HG03521 (cell line): ENCODE data around the gene SLC38A10.

Experiments used
- ATAC-seq: cut with Tn5 transposase; IDR thresholded peaks from one replicate; pipeline ENCODE4 v1.9.1; 2021; ENCODE audit warnings: mild to moderate bottlenecking, moderate library complexity; ENCODE audit not compliant: unreplicated experiment

The SLC38A10 gene

DNA sequence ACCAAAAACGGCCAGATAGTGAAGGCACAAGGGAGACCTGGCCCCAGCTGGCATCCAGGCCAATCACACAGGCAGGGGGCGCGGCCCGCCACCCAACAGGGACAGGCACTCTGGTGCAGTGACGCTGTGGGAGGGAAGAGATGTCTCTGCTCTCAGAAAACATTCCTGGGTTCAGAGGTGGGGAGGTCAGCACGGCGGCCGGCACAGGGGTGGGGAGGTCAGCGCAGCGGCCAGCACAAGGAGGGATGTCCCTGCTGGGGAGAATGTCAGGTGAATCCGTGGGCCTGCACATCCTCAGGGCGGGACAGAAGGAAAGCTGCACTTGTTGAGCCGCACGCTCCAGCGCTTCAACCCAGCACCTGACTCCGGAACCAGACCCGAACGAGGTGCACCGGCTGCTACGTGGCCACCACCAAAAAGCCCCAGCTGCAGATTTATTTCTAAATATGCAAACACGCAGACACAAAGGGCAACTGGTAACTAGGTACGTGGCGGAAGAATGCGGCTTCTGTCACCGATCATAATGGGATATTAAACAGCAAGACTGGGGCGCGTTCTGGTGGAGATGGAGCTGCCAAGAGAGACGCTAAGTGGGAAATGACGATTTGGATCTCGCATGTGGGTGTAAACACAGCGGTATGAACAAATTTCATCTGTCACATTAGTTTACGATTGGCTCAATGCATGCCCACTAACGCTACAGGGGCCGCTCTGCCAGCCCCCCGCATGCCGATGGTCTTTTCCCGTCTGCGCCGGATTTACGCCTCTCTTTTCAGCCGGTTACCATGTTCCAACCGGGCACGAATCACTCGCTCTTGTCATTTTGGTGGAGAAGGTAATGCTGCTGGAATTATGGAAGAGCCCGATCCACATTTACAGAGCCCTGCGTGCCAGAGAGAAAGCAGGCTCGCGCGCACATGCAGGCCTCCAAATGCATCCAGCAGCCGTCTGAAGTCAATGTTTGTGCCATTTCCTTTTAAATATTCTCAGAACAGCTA is 15.5 kb downstream of the SLC38A10 start:
- ATAC-seq = no peak

GRCh38 chr17:81278831-81279230 is 16.3 kb downstream of the SLC38A10 start:
- no peak for ATAC-seq

GRCh38 chr17:81277946-81278693 is 17.0 kb downstream of the SLC38A10 start:
- no peak for ATAC-seq

DNA sequence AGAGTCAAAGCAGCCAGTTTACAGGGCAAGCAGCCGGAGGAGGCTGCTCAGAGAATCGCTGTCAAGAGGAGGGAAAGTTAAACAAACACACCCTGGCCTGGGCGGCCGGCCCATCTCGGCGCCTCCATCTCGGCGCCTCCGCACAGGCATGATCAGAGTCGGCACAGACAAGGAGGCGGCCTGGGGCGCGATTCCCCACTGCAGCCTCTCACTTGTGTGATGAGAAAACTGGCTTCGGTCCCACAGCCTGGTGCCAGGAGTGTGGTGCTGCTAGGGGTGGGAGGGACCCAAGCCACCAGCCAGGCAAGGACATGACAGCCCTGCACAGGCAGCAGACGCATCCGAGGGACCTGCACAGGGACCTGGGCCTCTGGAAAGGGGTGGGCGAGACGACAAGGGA is 17.7 kb downstream of the SLC38A10 start:
- no peak for ATAC-seq

DNA sequence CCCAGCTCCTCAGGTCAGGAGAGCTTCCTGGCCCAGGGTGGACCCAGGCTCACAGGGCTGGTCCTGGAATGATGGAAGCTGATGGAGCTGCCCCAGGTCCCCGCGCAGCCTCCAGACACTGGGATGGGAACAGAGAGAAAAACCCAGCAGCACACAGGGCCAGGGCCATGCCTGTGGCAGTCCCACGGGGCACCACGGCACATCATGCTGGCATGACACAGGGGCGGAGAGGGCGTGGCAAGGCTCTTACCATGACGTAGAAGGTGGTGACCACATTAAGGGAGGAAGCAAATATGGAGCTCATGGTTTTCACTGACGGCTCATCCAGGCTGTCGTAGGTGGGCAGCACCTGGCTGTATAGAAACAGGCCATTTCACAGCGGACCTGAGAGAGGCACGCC is 18.3 kb downstream of the SLC38A10 start:
- ATAC-seq = no peak

DNA sequence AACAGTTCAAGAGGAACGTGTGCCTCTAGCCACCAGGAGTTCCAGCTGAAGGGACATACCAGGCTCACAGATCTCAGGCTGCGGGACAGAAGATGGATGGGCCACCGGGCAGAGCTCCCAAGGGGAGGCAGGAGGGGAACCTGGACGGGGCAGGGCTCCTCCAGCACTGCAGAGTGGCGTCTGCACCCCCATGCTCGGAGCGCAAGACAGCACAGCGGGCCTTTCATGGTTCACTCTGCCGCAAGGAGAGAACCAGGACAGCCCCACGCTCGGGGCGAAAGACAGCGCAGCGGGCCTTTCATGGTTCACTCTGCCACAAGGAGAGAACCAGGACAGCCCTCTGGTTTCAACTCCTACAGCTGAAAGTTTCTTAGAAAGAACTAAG is 20.6 kb downstream of the SLC38A10 start:
- no peak for ATAC-seq

DNA sequence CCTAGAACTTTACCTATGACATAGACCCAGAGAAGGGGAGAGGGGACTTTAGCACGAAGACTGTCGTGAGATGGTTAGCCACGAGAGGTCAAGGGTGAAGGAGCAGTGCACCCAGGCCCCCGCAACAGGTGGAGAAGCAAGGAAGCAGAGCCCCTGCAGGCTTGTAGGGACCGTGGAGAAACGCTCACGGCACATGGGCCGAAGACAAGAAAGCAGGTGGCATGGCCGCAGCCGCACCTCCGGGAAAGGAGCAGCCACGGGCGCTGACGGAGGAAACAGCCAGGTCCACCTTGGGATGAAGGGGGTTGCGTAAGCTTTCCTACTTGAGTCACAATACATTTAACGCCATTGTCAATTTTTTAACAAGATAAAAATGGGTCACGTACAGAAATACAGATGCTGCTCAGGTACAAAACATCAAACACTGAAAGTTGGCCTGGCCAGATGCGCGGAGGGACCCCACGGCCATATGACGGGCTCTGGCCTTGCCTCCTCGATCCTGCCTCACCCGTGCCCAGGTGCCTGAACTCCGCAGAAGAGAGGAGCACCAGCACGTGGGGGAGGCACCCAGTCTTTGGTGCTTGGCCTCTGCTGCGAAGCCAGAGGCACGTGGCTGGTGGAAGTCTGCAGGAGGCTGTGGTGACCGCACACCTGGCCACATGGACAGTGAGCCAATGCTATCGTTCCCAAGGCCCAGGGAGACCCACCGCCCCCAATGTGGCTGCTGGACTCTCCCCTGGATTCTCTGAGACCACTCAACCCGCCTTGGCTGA is 21.2 kb downstream of the SLC38A10 start:
- no peak for ATAC-seq

DNA sequence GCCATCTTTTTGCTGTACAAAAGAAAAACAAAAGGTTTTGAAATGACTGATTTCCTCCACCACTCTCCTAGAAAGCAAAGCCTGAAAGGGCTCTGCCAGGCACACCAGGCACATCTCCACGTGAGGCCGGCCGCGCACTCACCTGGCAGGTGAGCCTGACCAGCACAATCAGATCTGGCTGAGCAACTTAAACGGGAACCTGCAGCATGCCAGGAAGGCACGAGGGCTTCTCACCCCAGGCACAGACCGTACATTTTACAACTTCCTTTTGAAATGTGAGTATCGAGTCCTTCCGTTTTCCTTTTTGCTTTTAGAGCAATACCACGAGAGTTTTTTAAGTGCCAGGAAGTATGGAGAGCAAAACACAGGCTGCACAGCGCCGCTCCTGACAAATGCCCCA is 22.5 kb downstream of the SLC38A10 start:
- ATAC-seq = no peak

GRCh38 chr17:81271226-81271625 is 23.9 kb downstream of the SLC38A10 start:
- no peak for ATAC-seq

GRCh38 chr17:81270279-81270678 is 24.8 kb downstream of the SLC38A10 start:
- ATAC-seq = no peak

DNA sequence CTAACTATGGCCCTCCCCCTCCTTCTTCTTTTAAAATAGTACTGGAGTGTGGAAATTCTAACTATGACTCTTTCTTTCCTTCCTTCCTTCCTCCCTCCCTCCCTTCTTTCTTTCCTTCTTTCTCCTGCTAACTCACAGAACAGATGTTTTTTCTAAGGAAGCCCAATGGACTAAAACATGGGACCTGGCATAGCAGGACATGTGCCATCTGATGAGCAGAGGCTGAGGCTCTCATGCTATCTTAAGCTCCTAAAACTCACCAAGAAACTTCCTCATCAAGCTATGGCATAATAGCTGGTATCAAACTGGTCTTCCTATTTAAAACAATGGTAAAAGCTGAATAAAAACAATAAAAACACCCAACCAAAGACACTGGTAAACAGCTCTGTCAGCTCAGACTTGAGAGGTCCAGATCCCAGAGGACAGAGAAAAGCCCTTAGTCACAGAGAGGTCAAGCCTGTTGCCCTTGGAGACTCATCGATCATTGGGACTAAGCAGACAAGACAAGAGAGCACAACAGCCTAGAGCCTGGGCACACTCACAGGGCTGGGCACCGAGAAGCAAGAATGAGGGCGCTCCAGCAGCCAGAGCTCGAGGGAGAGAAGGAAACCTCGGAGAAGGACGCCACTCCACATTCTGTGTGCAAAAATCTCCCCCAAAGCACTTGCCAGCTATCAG is 27.6 kb downstream of the SLC38A10 start:
- no peak for ATAC-seq

- ATAC-seq = no peak
Measured at GRCh38 chr17:81265576-81265975, 29.5 kb downstream of the SLC38A10 start.

DNA sequence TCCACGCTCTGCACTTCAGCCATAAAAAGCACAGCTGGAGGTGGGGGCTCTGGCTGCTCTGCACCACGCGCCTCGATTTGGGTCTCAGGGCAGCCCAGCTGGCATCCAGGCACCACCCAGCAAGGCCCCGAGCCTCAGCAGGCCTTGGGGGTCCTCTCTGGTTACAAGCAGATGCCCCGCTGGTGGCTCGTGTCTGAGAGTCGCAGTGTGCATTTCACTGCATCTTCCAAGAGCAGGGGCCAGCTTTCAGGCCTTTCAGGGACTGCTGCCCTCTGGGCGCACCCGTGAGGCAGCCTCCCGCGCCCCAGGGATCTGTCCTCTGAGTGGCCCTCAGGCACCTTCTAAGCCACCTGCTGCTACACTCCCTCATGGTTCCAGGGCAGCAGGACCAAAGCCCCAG is 30.5 kb downstream of the SLC38A10 start:
- no peak for ATAC-seq

- ATAC-seq = no peak
Measured at GRCh38 chr17:81263371-81264181, 31.5 kb downstream of the SLC38A10 start.

DNA sequence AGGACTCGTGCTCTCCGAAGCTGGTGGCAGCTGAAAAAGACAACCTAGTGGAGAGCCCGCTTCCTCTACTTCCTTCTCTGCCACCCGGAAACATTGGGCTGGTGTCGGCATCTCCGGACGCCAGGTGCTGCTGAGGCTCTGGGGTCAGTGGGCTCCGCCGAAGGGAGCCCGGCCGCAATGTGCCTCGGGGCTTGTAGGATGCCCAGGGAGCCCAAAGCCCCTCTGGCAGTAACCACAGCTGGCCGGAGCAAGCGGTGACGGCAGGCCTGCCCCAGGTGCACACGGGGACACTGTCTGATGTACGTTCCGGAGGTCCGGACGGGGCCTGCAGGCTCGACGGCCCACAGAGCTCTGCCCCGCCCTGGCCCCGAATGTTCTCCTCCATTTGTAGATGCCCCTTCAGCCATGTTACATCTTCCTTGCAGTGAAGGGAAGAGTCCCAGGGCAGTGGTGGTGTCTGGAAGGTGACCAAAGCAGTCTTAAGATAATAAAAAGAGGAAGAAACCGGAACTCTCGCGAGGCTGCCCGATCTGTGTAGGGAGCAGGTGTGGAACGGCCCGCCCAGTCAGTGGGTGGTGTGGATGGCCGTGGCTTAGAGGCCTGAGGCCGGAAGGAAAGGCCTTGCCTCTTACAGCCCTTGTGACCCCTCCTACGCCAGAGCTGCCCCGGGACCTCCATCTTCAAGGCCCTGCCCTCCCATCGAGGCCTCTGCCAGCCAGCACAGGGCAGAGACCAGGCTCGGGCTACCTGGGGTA is 33.3 kb downstream of the SLC38A10 start:
- ATAC-seq = no peak

DNA sequence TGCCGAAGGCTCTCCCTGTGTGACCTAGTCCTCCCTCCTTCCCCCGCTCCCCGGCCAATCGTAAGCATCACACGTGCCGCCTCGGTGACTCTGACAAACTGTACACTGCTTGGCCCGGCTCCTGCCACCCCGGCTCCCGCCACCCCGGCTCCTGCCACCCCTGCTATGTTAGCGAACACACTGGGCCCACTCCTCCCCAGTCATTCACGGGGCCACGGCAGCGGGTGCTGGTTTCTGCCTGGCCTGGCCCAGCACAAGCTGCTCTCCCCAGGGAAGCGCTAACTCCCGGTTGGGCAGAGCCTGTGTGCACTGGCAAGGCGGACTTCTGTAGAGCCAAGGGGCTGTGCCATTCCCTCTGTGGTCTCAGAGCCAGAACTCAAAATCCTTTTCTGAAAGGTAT is 34.0 kb downstream of the SLC38A10 start:
- no peak for ATAC-seq

- no peak for ATAC-seq
Measured at GRCh38 chr17:81260641-81261040, 34.5 kb downstream of the SLC38A10 start.

DNA sequence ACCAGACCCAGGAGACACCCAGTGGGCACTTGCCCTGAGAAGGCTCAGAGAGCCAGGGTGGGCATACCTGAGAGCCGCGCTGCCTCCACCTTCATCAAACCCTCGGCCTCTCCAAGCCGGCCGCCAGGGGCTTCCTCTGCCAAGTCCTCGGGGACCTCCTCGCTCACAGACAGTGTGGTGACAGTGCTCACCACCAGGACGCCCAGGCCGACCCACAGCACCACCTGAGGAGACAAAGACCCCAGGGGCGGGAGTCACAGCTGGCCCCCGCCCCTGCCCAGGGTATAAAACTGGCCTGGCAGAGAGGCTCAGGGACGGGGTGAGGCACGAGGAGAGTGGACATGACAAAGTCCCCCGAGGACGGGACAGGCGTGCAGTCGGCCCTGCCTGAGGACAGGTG is 34.9 kb downstream of the SLC38A10 start:
- no peak for ATAC-seq

DNA sequence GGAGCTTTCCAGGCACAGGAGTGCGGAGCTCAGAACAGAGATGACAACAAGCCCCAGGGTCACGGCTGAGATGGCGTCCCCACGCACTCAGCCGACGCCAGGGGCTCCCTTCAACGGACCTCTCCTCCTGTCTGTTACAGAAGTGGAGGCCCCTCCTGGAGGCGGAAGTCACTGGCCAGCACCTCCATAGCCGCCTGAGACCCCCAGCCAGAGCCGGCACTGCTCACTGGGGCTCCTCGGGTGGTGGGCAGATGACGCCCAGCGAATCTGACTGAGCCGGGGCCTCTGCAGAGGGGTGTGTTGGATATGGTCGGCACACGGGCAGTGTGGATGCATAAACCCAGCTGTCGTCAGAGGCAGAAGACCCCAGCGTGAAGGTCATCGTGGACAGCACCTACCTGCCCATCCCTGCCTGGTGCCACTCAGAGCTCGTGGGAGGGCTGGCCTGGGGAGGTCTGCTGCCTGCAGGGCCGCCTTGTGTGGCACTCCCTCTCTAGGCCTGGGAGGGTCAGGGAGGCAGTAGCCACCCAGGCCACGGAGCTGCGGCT is 36.0 kb downstream of the SLC38A10 start:
- ATAC-seq = no peak
